Astrocyte of the spinal cord (primary cell): ENCODE data around the gene ERBB3.

ENCODE experiments used
- DNase-seq: peaks from one replicate; pipeline ENCODE4 v3.0.0; 2011; ENCODE audit warnings: low read depth, low spot score
- H3K4me3 ChIP-seq: 2 replicates; pipeline ENCODE4 v1.5.1; 2011; ENCODE audit warnings: low read depth, mild to moderate bottlenecking, low read length, moderate library complexity
- in situ Hi-C: cut with HindIII; loops from 2 replicates; pipeline ENCODE4 v1.10.0; 2017; ENCODE audit warnings: low sequenced_read_pairs
- TF ChIP-seq, protein P1 (sequence below): IDR thresholded peaks from 2 replicates; pipeline ENCODE4 v1.5.1; 2012; ENCODE audit warnings: low read depth, mild to moderate bottlenecking, low read length, inconsistent platforms

Gene ERBB3

GRCh38 chr12:56103066-56103711 lies 23.2 kb downstream of the ERBB3 start:
- no peak for DNase-seq
- TF ChIP-seq, protein P1, sequence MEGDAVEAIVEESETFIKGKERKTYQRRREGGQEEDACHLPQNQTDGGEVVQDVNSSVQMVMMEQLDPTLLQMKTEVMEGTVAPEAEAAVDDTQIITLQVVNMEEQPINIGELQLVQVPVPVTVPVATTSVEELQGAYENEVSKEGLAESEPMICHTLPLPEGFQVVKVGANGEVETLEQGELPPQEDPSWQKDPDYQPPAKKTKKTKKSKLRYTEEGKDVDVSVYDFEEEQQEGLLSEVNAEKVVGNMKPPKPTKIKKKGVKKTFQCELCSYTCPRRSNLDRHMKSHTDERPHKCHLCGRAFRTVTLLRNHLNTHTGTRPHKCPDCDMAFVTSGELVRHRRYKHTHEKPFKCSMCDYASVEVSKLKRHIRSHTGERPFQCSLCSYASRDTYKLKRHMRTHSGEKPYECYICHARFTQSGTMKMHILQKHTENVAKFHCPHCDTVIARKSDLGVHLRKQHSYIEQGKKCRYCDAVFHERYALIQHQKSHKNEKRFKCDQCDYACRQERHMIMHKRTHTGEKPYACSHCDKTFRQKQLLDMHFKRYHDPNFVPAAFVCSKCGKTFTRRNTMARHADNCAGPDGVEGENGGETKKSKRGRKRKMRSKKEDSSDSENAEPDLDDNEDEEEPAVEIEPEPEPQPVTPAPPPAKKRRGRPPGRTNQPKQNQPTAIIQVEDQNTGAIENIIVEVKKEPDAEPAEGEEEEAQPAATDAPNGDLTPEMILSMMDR, result no peak

GRCh38 chr12:56103823-56104108 lies 23.8 kb downstream of the ERBB3 start:
- no peak for DNase-seq
- peak overlapping the region; percentile 93 for H3K4me3 ChIP-seq
- in situ Hi-C loops, result no loop called here
- TF ChIP-seq, protein P1, result no peak

More at GRCh38 chr12:56103066-56103711, 23.2 kb downstream of the ERBB3 start:
- in situ Hi-C loops, result no loop called here
- peak overlapping the region; percentile 93 for H3K4me3 ChIP-seq

- peak; percentile 100 for DNase-seq
- TF ChIP-seq, protein P1, result no peak
- in situ Hi-C loops, result no loop called here
- H3K4me3 ChIP-seq, result peak within 1 kb of the TSS; percentile 93
These were observed 24.3 kb downstream of the ERBB3 start, which contains the start of gene PA2G4 for GRCh38 chr12:56104109-56104814. Gene PA2G4 (plus strand): TSS chr12:56104559. CDS start chr12:56104738, 179 bp downstream.

DNA sequence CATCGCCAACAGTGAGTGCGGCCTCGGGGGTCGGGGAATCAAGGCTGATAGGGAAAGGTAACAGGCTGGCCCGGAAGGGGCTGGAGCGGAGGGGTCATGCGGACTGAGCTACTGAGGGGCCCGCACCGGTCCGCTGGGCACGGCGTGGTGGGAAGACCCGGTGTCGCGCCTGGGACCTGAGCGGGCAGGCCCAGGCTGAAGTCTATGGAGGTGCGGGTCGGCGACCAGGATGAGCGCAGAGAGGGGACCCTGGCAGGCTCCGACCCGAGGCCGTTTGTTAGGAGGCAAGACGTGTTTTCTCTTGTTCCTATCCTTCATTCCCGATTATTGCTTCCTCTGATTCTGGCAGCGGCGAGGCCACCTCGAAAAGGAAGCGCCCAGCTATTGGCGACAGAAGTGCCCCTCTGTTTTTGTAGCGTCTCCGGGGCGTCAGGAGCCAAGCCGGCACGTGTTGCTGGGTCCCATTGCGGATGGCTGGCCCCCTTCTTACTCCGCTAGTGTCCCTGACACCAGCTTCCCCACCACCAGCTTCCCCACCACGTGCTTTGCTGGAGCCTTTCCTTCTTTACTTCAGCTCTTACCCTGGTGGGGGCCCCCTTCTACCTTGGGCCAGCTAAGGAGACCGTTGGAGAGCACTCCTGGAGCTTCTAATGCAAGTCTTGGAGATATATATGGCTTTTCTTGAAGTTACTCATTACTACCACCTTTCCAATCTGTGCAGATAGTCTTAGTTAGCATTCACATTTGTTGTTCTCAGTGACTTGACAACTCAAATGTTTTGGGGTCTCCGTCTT lies 25.0 kb downstream of the ERBB3 start:
- DNase-seq, result no peak
- in situ Hi-C loops, result no loop called here
- TF ChIP-seq, protein P1, result peak; percentile 8
- peak overlapping the region; percentile 93 for H3K4me3 ChIP-seq

GRCh38 chr12:56105609-56105902 lies 25.6 kb downstream of the ERBB3 start:
- in situ Hi-C loops, result no loop called here
- TF ChIP-seq, protein P1, result no peak
- no peak for DNase-seq
- peak overlapping the region; percentile 93 for H3K4me3 ChIP-seq

GRCh38 chr12:56107242-56107641 lies 27.3 kb downstream of the ERBB3 start:
- in situ Hi-C loops, result no loop called here
- no peak overlapping the region for H3K4me3 ChIP-seq
- TF ChIP-seq, protein P1, result no peak
- DNase-seq, result no peak
